Endometrium (tissue), 2 donors: ENCODE measurements around the gene LRRK1.

Experiments
- FAIRE-seq: peaks from 2 replicates; lab custom pipeline; 2012; peaks lifted over from hg19 to GRCh38; lab: Jason Lieb, UNC
- donor health status: control.
- donor health status: control.

Gene LRRK1

GRCh38 chr15:100939791-100940190 is 20.6 kb downstream of the LRRK1 start:
- no peak for FAIRE-seq

GRCh38 chr15:100940767-100941379 is 21.7 kb downstream of the LRRK1 start:
- no peak for FAIRE-seq

GRCh38 chr15:100941536-100941935 is 22.4 kb downstream of the LRRK1 start:
- no peak for FAIRE-seq

GRCh38 chr15:100942656-100943425 is 23.7 kb downstream of the LRRK1 start:
- FAIRE-seq = no peak

GRCh38 chr15:100944244-100944895 is 25.2 kb downstream of the LRRK1 start:
- FAIRE-seq = no peak

GRCh38 chr15:100944986-100945385 is 25.8 kb downstream of the LRRK1 start:
- no peak for FAIRE-seq

GRCh38 chr15:100947760-100948429 is 28.7 kb downstream of the LRRK1 start:
- no peak for FAIRE-seq

GRCh38 chr15:100948430-100948762 is 29.2 kb downstream of the LRRK1 start:
- FAIRE-seq = no peak

GRCh38 chr15:100949691-100950090 is 30.5 kb downstream of the LRRK1 start:
- FAIRE-seq = no peak

- FAIRE-seq = no peak
Measured at GRCh38 chr15:100951965-100952364, 32.8 kb downstream of the LRRK1 start.

GRCh38 chr15:100952566-100952965 is 33.4 kb downstream of the LRRK1 start:
- FAIRE-seq = no peak

GRCh38 chr15:100958326-100959065 is 39.3 kb downstream of the LRRK1 start:
- FAIRE-seq = no peak

GRCh38 chr15:100959066-100960050 is 40.2 kb downstream of the LRRK1 start:
- FAIRE-seq = no peak

GRCh38 chr15:100966997-100967396 is 47.8 kb downstream of the LRRK1 start:
- no peak for FAIRE-seq

- no peak for FAIRE-seq
Measured at GRCh38 chr15:100968050-100968966, 49.2 kb downstream of the LRRK1 start.

GRCh38 chr15:100972975-100973350 is 53.8 kb downstream of the LRRK1 start:
- no peak for FAIRE-seq

- FAIRE-seq = no peak
Measured at GRCh38 chr15:100973351-100974111, 54.4 kb downstream of the LRRK1 start.

- no peak for FAIRE-seq
Measured at GRCh38 chr15:100975043-100975442, 55.9 kb downstream of the LRRK1 start.

- FAIRE-seq = no peak
Measured at GRCh38 chr15:100980410-100981046, 61.4 kb downstream of the LRRK1 start.
